ENCODE results near the gene HOXB6. TPM values are rescaled to one million over a fixed set of nuclear protein-coding genes. Genes with fewer than 3 reads are reported as not detected.

HOXB6 gene
- total RNA-seq, 2 donors from 2014 or later = not detected

- Histone ChIP-seq H3K36me3 (ENCODE audit: control insufficient read depth, insufficient read depth, low read length) (no peaks in the 10 kb centered on the region), H3K9ac (ENCODE audit: extremely low read depth, low read length, poor library complexity, severe bottlenecking) (no peak overlapping the region), H3K9me3 (ENCODE audit: control insufficient read depth, low read length) (peaks cover 13% of the 10 kb centered on the region), H3K4me1 (ENCODE audit: control insufficient read depth, insufficient read depth, low read length) (peaks cover 9% of the 10 kb centered on the region), H3K4me3 (ENCODE audit: low read length) (no peak overlapping the region), H3K27ac (ENCODE audit: low read depth, low read length) (peak overlapping the region; percentile 37), H3K27me3 (ENCODE audit: control insufficient read depth, insufficient read depth, low read length, poor library complexity, severe bottlenecking) (peaks cover 99% of the 10 kb centered on the region)
- Mint-ChIP-seq H3K27ac (no peak overlapping the region), H3K27me3 (ENCODE audit: insufficient read depth) (peaks cover 29% of the 10 kb centered on the region), H3K36me3 (ENCODE audit: low read depth) (no peaks in the 10 kb centered on the region), H3K9me3 (no peaks in the 10 kb centered on the region), H3K4me1 (peaks cover 13% of the 10 kb centered on the region), H3K4me3 (no peak overlapping the region)
- 18 to 37% methylated on average over 2 to 4 of the region's 4 CpGs for WGBS, 2 experiments (ENCODE audit: insufficient coverage in 1 of 2, insufficient read length in 1 of 2)
- no peak for DNase-seq
- no peak for TF ChIP-seq CTCF (conservative IDR thresholded peaks at IDR 0.05)
These were observed 38.7 kb downstream of the HOXB6 start for GRCh38 chr17:48565925-48566710.

GRCh38 chr17:48565022-48565554 is 39.7 kb downstream of the HOXB6 start:
- no peaks in the 10 kb centered on the region for H3K36me3 ChIP-seq (ENCODE audit: control insufficient read depth, insufficient read depth, low read length)
- peaks cover 99% of the 10 kb centered on the region for H3K27me3 ChIP-seq (ENCODE audit: control insufficient read depth, insufficient read depth, low read length, poor library complexity, severe bottlenecking)
- peaks cover 39% of the 10 kb centered on the region for H3K27me3 Mint-ChIP-seq (ENCODE audit: insufficient read depth)
- H3K4me1 ChIP-seq (ENCODE audit: control insufficient read depth, insufficient read depth, low read length) = peaks cover 2% of the 10 kb centered on the region
- H3K27ac Mint-ChIP-seq = no peak overlapping the region
- TF ChIP-seq CTCF (conservative IDR thresholded peaks at IDR 0.05) = no peak
- DNase-seq = peak; percentile 68
- H3K9me3 Mint-ChIP-seq = no peaks in the 10 kb centered on the region
- no peak overlapping the region for H3K27ac ChIP-seq (ENCODE audit: low read depth, low read length)
- peak overlapping the region; percentile 13 for H3K4me3 Mint-ChIP-seq
- no peak overlapping the region for H3K9ac ChIP-seq (ENCODE audit: extremely low read depth, low read length, poor library complexity, severe bottlenecking)
- peak overlapping the region; percentile 71 for H3K4me3 ChIP-seq (ENCODE audit: low read length)
- peaks cover 4% of the 10 kb centered on the region for H3K4me1 Mint-ChIP-seq
- H3K9me3 ChIP-seq (ENCODE audit: control insufficient read depth, low read length) = peaks cover 13% of the 10 kb centered on the region
- no peaks in the 10 kb centered on the region for H3K36me3 Mint-ChIP-seq (ENCODE audit: low read depth)
- 11 to 38% methylated on average over 2 of the region's 2 CpGs for WGBS, 2 experiments (ENCODE audit: insufficient coverage in 1 of 2, insufficient read length in 1 of 2)

GRCh38 chr17:48564188-48565021 is 40.4 kb downstream of the HOXB6 start:
- Histone ChIP-seq H3K27me3 (ENCODE audit: control insufficient read depth, insufficient read depth, low read length, poor library complexity, severe bottlenecking) (peaks cover 99% of the 10 kb centered on the region), H3K4me1 (ENCODE audit: control insufficient read depth, insufficient read depth, low read length) (peaks cover 2% of the 10 kb centered on the region), H3K9ac (ENCODE audit: extremely low read depth, low read length, poor library complexity, severe bottlenecking) (no peak overlapping the region), H3K4me3 (ENCODE audit: low read length) (peak overlapping the region; percentile 71), H3K9me3 (ENCODE audit: control insufficient read depth, low read length) (peaks cover 13% of the 10 kb centered on the region), H3K36me3 (ENCODE audit: control insufficient read depth, insufficient read depth, low read length) (no peaks in the 10 kb centered on the region), H3K27ac (ENCODE audit: low read depth, low read length) (no peak overlapping the region)
- H3K36me3 Mint-ChIP-seq (ENCODE audit: low read depth) = no peaks in the 10 kb centered on the region
- peak; percentile 82 for DNase-seq
- TF ChIP-seq CTCF (conservative IDR thresholded peaks at IDR 0.05) = no peak
- H3K27me3 Mint-ChIP-seq (ENCODE audit: insufficient read depth) = peaks cover 46% of the 10 kb centered on the region
- H3K9me3 Mint-ChIP-seq = no peaks in the 10 kb centered on the region
- WGBS, 2 experiments (ENCODE audit: insufficient coverage in 1 of 2, insufficient read length in 1 of 2) = 1% methylated on average over 16 to 73 of the region's 73 CpGs
- peaks cover 4% of the 10 kb centered on the region for H3K4me1 Mint-ChIP-seq
- no peak overlapping the region for H3K27ac Mint-ChIP-seq
- peak overlapping the region; percentile 13 for H3K4me3 Mint-ChIP-seq

Data from endodermal cell (in vitro differentiated cells).